HUES48 (cell line): Measurements from ENCODE around the gene ELK3.

Experiments
- H3K27ac ChIP-seq: one replicate; pipeline ENCODE4 v1.7.0; 2013; ENCODE audit warnings: low read depth, low read length, inconsistent platforms
- H3K27me3 ChIP-seq: 2 replicates; pipeline ENCODE4 v1.6.1; 2013; ENCODE audit warnings: mild to moderate bottlenecking, low read length; ENCODE audit not compliant: control insufficient read depth, insufficient read depth
- H3K36me3 ChIP-seq: 2 replicates; pipeline ENCODE4 v1.6.1; 2013; ENCODE audit warnings: low read length; ENCODE audit not compliant: control insufficient read depth, insufficient read depth
- H3K4me1 ChIP-seq: 2 replicates; pipeline ENCODE4 v1.6.1; 2013; ENCODE audit warnings: mild to moderate bottlenecking, low read length; ENCODE audit not compliant: control insufficient read depth, insufficient read depth
- H3K4me3 ChIP-seq: 2 replicates; pipeline ENCODE4 v1.5.1; 2013; ENCODE audit warnings: mild to moderate bottlenecking, low read depth, low read length
- H3K9ac ChIP-seq: 2 replicates; pipeline ENCODE4 v1.6.1; 2013; ENCODE audit warnings: mild to moderate bottlenecking, low read depth, low read length, moderate library complexity
- H3K9me3 ChIP-seq: 2 replicates; pipeline ENCODE4 v1.6.1; 2013; ENCODE audit warnings: low read length; ENCODE audit not compliant: control insufficient read depth, insufficient read depth

The ELK3 gene

GRCh38 chr12:96166765-96167164, 27.4 kb upstream of the ELK3 start:
- H3K9ac ChIP-seq = no peak overlapping the region

GRCh38 chr12:96167492-96167891, 26.7 kb upstream of the ELK3 start:
- Histone ChIP-seq H3K27ac (no peak overlapping the region), H3K27me3 (no peaks in the 10 kb centered on the region), H3K4me1 (peaks cover 2% of the 10 kb centered on the region; the same call in 1 of the 2 replicates), H3K9ac (no peak overlapping the region), H3K4me3 (no peak overlapping the region), H3K36me3 (no peaks in the 10 kb centered on the region), H3K9me3 (no peaks in the 10 kb centered on the region)

More at GRCh38 chr12:96166765-96167164, 27.4 kb upstream of the ELK3 start:
- no peaks in the 10 kb centered on the region for H3K27me3 ChIP-seq
- no peak overlapping the region for H3K4me3 ChIP-seq
- no peak overlapping the region for H3K27ac ChIP-seq
- H3K9me3 ChIP-seq = no peaks in the 10 kb centered on the region
- no peaks in the 10 kb centered on the region for H3K36me3 ChIP-seq
- H3K4me1 ChIP-seq = peaks cover 2% of the 10 kb centered on the region; the same call in 1 of the 2 replicates

DNA sequence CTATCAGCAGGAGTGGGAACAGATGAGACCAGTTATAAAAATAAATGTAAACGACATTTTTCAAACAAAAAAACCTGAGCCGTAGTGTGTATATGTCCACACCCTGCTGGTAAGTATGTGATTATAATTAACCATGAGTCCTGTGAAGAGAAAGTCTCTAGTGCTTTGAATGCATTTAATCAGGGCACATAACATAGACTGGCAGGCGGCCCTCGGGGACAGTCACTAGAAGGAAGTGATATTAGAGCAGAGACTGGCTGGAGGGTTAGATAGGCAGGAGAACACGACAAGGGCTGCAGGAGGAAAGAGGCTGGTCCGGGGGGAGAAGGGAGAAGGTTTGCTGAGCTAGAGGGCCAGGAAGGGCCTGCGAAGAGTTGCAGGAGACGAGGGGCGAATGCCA, 23.8 kb upstream of the ELK3 start:
- no peaks in the 10 kb centered on the region for H3K36me3 ChIP-seq
- no peak overlapping the region for H3K4me3 ChIP-seq
- H3K4me1 ChIP-seq = no peaks in the 10 kb centered on the region
- no peak overlapping the region for H3K27ac ChIP-seq
- no peaks in the 10 kb centered on the region for H3K27me3 ChIP-seq
- H3K9ac ChIP-seq = no peak overlapping the region
- no peaks in the 10 kb centered on the region for H3K9me3 ChIP-seq

GRCh38 chr12:96170762-96171161, 23.4 kb upstream of the ELK3 start:
- no peak overlapping the region for H3K4me3 ChIP-seq
- H3K36me3 ChIP-seq = no peaks in the 10 kb centered on the region
- no peak overlapping the region for H3K9ac ChIP-seq
- no peak overlapping the region for H3K27ac ChIP-seq
- H3K9me3 ChIP-seq = no peaks in the 10 kb centered on the region
- H3K4me1 ChIP-seq = no peaks in the 10 kb centered on the region
- no peaks in the 10 kb centered on the region for H3K27me3 ChIP-seq

GRCh38 chr12:96171905-96172304, 22.3 kb upstream of the ELK3 start:
- Histone ChIP-seq H3K9ac (no peak overlapping the region), H3K27me3 (no peaks in the 10 kb centered on the region)

GRCh38 chr12:96172981-96173380, 21.2 kb upstream of the ELK3 start:
- Histone ChIP-seq H3K9ac (no peak overlapping the region), H3K9me3 (no peaks in the 10 kb centered on the region; the same call in 1 of the 2 replicates), H3K4me1 (no peaks in the 10 kb centered on the region)

More at GRCh38 chr12:96171905-96172304, 22.3 kb upstream of the ELK3 start:
- Histone ChIP-seq H3K9me3 (no peaks in the 10 kb centered on the region; the same call in 1 of the 2 replicates), H3K27ac (no peak overlapping the region), H3K4me3 (no peak overlapping the region), H3K36me3 (no peaks in the 10 kb centered on the region), H3K4me1 (no peaks in the 10 kb centered on the region)

GRCh38 chr12:96176575-96176974, 17.6 kb upstream of the ELK3 start:
- Histone ChIP-seq H3K27ac (no peak overlapping the region), H3K27me3 (no peaks in the 10 kb centered on the region), H3K36me3 (no peaks in the 10 kb centered on the region), H3K4me3 (no peak overlapping the region), H3K9ac (no peak overlapping the region), H3K9me3 (no peaks in the 10 kb centered on the region; the same call in 1 of the 2 replicates), H3K4me1 (no peaks in the 10 kb centered on the region)

More at GRCh38 chr12:96172981-96173380, 21.2 kb upstream of the ELK3 start:
- Histone ChIP-seq H3K27ac (no peak overlapping the region), H3K27me3 (no peaks in the 10 kb centered on the region), H3K36me3 (no peaks in the 10 kb centered on the region), H3K4me3 (no peak overlapping the region)

GRCh38 chr12:96177013-96177412, 17.2 kb upstream of the ELK3 start:
- no peak overlapping the region for H3K4me3 ChIP-seq
- no peaks in the 10 kb centered on the region for H3K4me1 ChIP-seq
- H3K36me3 ChIP-seq = no peaks in the 10 kb centered on the region
- no peaks in the 10 kb centered on the region for H3K27me3 ChIP-seq
- H3K27ac ChIP-seq = no peak overlapping the region
- no peaks in the 10 kb centered on the region; the same call in 1 of the 2 replicates for H3K9me3 ChIP-seq
- H3K9ac ChIP-seq = no peak overlapping the region

DNA sequence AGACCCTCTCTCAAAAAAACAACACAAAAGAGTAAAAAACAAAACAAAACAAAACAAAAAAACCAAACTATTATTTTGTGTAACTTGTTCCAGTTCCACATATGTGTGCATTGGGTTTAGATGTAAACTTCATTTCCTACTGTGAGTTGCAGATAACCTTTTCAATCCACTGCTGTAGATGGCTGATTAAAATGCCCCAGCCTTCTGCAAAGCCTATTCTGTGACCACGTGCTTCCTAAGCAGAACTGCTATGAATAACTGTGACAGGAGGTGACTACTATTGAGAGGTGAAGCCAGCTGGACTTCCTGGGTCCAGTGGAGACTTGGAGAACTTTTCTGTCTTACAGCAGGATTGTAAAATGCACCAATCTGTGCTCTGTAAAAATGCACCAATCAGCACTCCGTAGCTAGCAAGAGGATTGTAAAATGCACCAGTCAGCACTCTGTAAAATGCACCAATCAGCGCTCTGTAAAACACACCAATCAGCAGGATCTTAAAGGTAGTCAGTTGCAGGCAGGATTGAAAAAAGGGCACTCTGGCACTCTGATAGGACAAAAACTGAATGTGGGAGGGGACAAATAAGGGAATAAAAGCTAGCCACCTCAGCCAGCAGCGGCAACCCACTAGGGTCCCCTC, 10.3 kb upstream of the ELK3 start:
- Histone ChIP-seq H3K36me3 (no peaks in the 10 kb centered on the region), H3K27ac (no peak overlapping the region), H3K27me3 (no peaks in the 10 kb centered on the region), H3K9ac (no peak overlapping the region), H3K4me3 (no peak overlapping the region), H3K9me3 (no peaks in the 10 kb centered on the region; the same call in 1 of the 2 replicates), H3K4me1 (no peaks in the 10 kb centered on the region)

DNA sequence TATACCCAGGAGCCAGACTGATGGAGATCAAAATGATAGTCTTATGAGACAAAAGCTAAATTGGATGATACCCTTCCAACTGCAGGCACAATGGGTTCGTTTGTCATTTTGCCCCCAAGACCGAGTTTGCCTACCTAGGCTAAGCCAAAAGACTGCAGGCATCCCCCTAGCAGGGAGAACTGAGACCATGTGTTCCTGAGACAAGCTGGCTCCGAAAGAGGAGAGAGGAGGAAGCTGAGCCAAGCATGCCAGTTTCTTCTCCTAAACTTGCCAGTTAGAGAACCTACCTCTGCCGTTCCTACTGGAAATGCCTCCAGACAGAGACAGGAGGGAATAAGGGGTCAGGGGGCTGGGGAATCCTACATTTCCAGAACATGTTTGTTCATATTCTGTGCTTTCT, 8.3 kb upstream of the ELK3 start:
- Histone ChIP-seq H3K9me3 (no peaks in the 10 kb centered on the region), H3K4me1 (no peaks in the 10 kb centered on the region), H3K27me3 (no peaks in the 10 kb centered on the region), H3K9ac (no peak overlapping the region), H3K36me3 (no peaks in the 10 kb centered on the region), H3K4me3 (no peak overlapping the region), H3K27ac (no peak overlapping the region)

GRCh38 chr12:96186607-96187301, 7.4 kb upstream of the ELK3 start:
- Histone ChIP-seq H3K9me3 (no peaks in the 10 kb centered on the region), H3K9ac (no peak overlapping the region), H3K4me1 (no peaks in the 10 kb centered on the region), H3K36me3 (no peaks in the 10 kb centered on the region), H3K27ac (no peak overlapping the region), H3K27me3 (no peaks in the 10 kb centered on the region), H3K4me3 (no peak overlapping the region)
